HEK293 (cell line): ENCODE measurements around the gene GID8.
A peak's percentile ranks its signal among the peaks of the same experiment; 100 is the strongest.

Source experiments
- CTCF ChIA-PET: fragments of 350-600 bp; formaldehyde crosslinking; extraction: SDS; loops from one replicate; lab custom pipeline; 2021; ENCODE audit warnings: antibody characterized with exemption; lab: Yijun Ruan, JAX
- POLR2A ChIA-PET: fragments of 300-600 bp; formaldehyde crosslinking; extraction: SDS; loops from one replicate; lab custom pipeline; 2020; ENCODE audit warnings: antibody characterized with exemption, inconsistent platforms; lab: Yijun Ruan, JAX
- H3K27ac ChIP-seq: fragments of 200-500 bp; sonication (Bioruptor generic); 2 replicates; pipeline ENCODE4 v1.5.1; 2014; ENCODE audit warnings: low read depth, low read length, control low read depth, inconsistent platforms; ENCODE audit errors: extremely low read depth
- H3K36me3 ChIP-seq, 2 experiments: fragments of 200-500 bp in 1 of 2; sonication (Bioruptor generic) in 1 of 2; 1 replicate in 1 of 2; 2 replicates in 1 of 2; pipeline ENCODE4 v1.5.1; 2014 to 2017; ENCODE audit warnings: inconsistent platforms in 2 of 2, low read length in 2 of 2; ENCODE audit not compliant: control insufficient read depth in 2 of 2, insufficient read depth in 1 of 2
- H3K4me1 ChIP-seq: fragments of 200-500 bp; sonication (Bioruptor generic); 2 replicates; pipeline ENCODE4 v1.5.1; 2014; ENCODE audit warnings: mild to moderate bottlenecking, low read length, inconsistent platforms; ENCODE audit not compliant: control insufficient read depth, insufficient read depth
- H3K4me3 ChIP-seq: 2 replicates; pipeline ENCODE4 v1.5.1; 2011; ENCODE audit warnings: low read depth, mild to moderate bottlenecking, control low read depth, low read length, moderate library complexity
- H3K9me3 ChIP-seq: fragments of 200-500 bp; sonication (Bioruptor generic); 2 replicates; pipeline ENCODE4 v1.5.1; 2014; ENCODE audit warnings: low read depth, low read length, inconsistent platforms; ENCODE audit not compliant: control insufficient read depth, insufficient read depth
- ATF2 ChIP-seq: fragments of 450-650 bp; formaldehyde crosslinking; IDR thresholded peaks from 2 replicates; pipeline ENCODE4 v1.5.1; 2016; ENCODE audit warnings: missing biosample characterization, missing genetic modification characterization, low read depth
- GLIS1 ChIP-seq: fragments of 450-650 bp; formaldehyde crosslinking; IDR thresholded peaks from 2 replicates; pipeline ENCODE4 v1.5.1; 2016; ENCODE audit warnings: missing biosample characterization, missing genetic modification characterization
- GLIS2 ChIP-seq: fragments of 450-650 bp; formaldehyde crosslinking; IDR thresholded peaks from 2 replicates; pipeline ENCODE4 v1.5.1; 2016; ENCODE audit warnings: missing biosample characterization, missing genetic modification characterization
- KLF7 ChIP-seq: fragments of 450-650 bp; formaldehyde crosslinking; IDR thresholded peaks from 2 replicates; pipeline ENCODE4 v1.5.1; 2016; ENCODE audit warnings: missing biosample characterization, missing genetic modification characterization, borderline replicate concordance
- KLF8 ChIP-seq: fragments of 450-650 bp; formaldehyde crosslinking; IDR thresholded peaks from 2 replicates; pipeline ENCODE4 v1.5.1; 2016; ENCODE audit warnings: missing biosample characterization, missing genetic modification characterization
- PRDM6 ChIP-seq: fragments of 450-650 bp; formaldehyde crosslinking; IDR thresholded peaks from 2 replicates; pipeline ENCODE4 v1.5.1; 2017; ENCODE audit warnings: missing biosample characterization, missing genetic modification characterization
- REPIN1 ChIP-seq: fragments of 450-650 bp; formaldehyde crosslinking; IDR thresholded peaks from 2 replicates; pipeline ENCODE4 v1.5.1; 2017; ENCODE audit warnings: missing biosample characterization, missing genetic modification characterization, low read depth
- TCF7L2 ChIP-seq: IDR thresholded peaks from 2 replicates; pipeline ENCODE4 v1.6.1; 2011; ENCODE audit warnings: low read depth, mild to moderate bottlenecking, inconsistent platforms, low read length, moderate library complexity, borderline replicate concordance
- YY1 ChIP-seq: fragments of 450-650 bp; formaldehyde crosslinking; IDR thresholded peaks from 2 replicates; pipeline ENCODE4 v1.5.1; 2018; ENCODE audit warnings: missing biosample characterization, missing genetic modification characterization
- ZBTB17 ChIP-seq: fragments of 450-650 bp; formaldehyde crosslinking; IDR thresholded peaks from 2 replicates; pipeline ENCODE4 v1.5.1; 2016; ENCODE audit warnings: missing biosample characterization, missing genetic modification characterization
- ZBTB8A ChIP-seq: fragments of 450-650 bp; formaldehyde crosslinking; IDR thresholded peaks from 2 replicates; pipeline ENCODE4 v1.5.1; 2016; ENCODE audit warnings: missing biosample characterization, missing genetic modification characterization
- ZFHX2 ChIP-seq: fragments of 450-650 bp; formaldehyde crosslinking; conservative IDR thresholded peaks from 2 replicates; pipeline ENCODE4 v1.5.1; 2016; ENCODE audit warnings: missing biosample characterization, missing genetic modification characterization
- ZNF221 ChIP-seq: fragments of 450-650 bp; formaldehyde crosslinking; IDR thresholded peaks from 2 replicates; pipeline ENCODE4 v1.5.1; 2017; ENCODE audit warnings: missing biosample characterization, missing genetic modification characterization, borderline replicate concordance
- ZNF223 ChIP-seq: fragments of 450-650 bp; formaldehyde crosslinking; IDR thresholded peaks from 2 replicates; pipeline ENCODE4 v1.5.1; 2016; ENCODE audit warnings: missing biosample characterization, missing genetic modification characterization
- ZNF248 ChIP-seq: fragments of 450-650 bp; formaldehyde crosslinking; IDR thresholded peaks from 2 replicates; pipeline ENCODE4 v1.5.1; 2017; ENCODE audit warnings: missing biosample characterization, missing genetic modification characterization
- ZNF280D ChIP-seq: fragments of 450-650 bp; formaldehyde crosslinking; IDR thresholded peaks from 2 replicates; pipeline ENCODE4 v1.5.1; 2016; ENCODE audit warnings: missing biosample characterization, missing genetic modification characterization
- ZNF324 ChIP-seq: fragments of 450-650 bp; formaldehyde crosslinking; IDR thresholded peaks from 2 replicates; pipeline ENCODE4 v1.5.1; 2016; ENCODE audit warnings: missing biosample characterization, missing genetic modification characterization
- ZNF341 ChIP-seq: fragments of 450-650 bp; formaldehyde crosslinking; IDR thresholded peaks from 2 replicates; pipeline ENCODE4; 2016; ENCODE audit warnings: low read depth, missing biosample characterization, missing genetic modification characterization
- ZNF530 ChIP-seq: fragments of 450-650 bp; formaldehyde crosslinking; IDR thresholded peaks from 2 replicates; pipeline ENCODE4 v1.5.1; 2016; ENCODE audit warnings: low read depth, missing biosample characterization, missing genetic modification characterization
- ZNF544 ChIP-seq: fragments of 450-650 bp; formaldehyde crosslinking; IDR thresholded peaks from 2 replicates; pipeline ENCODE4 v1.5.0; 2017; ENCODE audit warnings: missing biosample characterization, missing genetic modification characterization
- ZNF600 ChIP-seq: fragments of 450-650 bp; formaldehyde crosslinking; IDR thresholded peaks from 2 replicates; pipeline ENCODE4 v1.5.1; 2016; ENCODE audit warnings: missing biosample characterization, missing genetic modification characterization
- ZNF626 ChIP-seq: fragments of 450-650 bp; sonication (Bioruptor Pico); formaldehyde crosslinking; IDR thresholded peaks from 2 replicates; pipeline ENCODE4 v1.5.1; 2018; ENCODE audit warnings: missing biosample characterization, missing genetic modification characterization, inconsistent platforms
- ZNF645 ChIP-seq: fragments of 450-650 bp; formaldehyde crosslinking; IDR thresholded peaks from 2 replicates; pipeline ENCODE4; 2016; ENCODE audit warnings: missing biosample characterization, missing genetic modification characterization
- ZNF670 ChIP-seq: fragments of 450-650 bp; formaldehyde crosslinking; IDR thresholded peaks from 2 replicates; pipeline ENCODE4 v1.5.1; 2016; ENCODE audit warnings: missing biosample characterization, missing genetic modification characterization, low read depth
- ZNF692 ChIP-seq: fragments of 450-650 bp; formaldehyde crosslinking; IDR thresholded peaks from 2 replicates; pipeline ENCODE4 v1.5.1; 2016; ENCODE audit warnings: missing biosample characterization, missing genetic modification characterization
- ZNF747 ChIP-seq: fragments of 450-650 bp; formaldehyde crosslinking; IDR thresholded peaks from 2 replicates; pipeline ENCODE4 v1.5.1; 2016; ENCODE audit warnings: missing biosample characterization, missing genetic modification characterization
- ZNF837 ChIP-seq: fragments of 450-650 bp; formaldehyde crosslinking; IDR thresholded peaks from 2 replicates; pipeline ENCODE4 v1.5.1; 2016; ENCODE audit warnings: missing biosample characterization, missing genetic modification characterization

GID8 gene

GRCh38 chr20:62953839-62954703 is 16.1 kb downstream of the GID8 start (continued):
- no peak for TF ChIP-seq ZNF544 (tag by site-specific recombination)
- TF ChIP-seq KLF7 (tag by site-specific recombination) = no peak
- TF ChIP-seq ZNF221 (tag by site-specific recombination) = no peak
- no peak for TF ChIP-seq ZNF670
- no peak for TF ChIP-seq KLF8 (tag by site-specific recombination)
- peak; percentile 75 for TF ChIP-seq ZBTB17
- no peak for TF ChIP-seq TCF7L2
- TF ChIP-seq ZNF837 = no peak
- TF ChIP-seq ZNF341 (tag by site-specific recombination) = no peak
- TF ChIP-seq ZNF248 (tag by site-specific recombination) = no peak
- TF ChIP-seq ZNF223 (tag by site-specific recombination) = no peak
- TF ChIP-seq ZNF530 (tag by site-specific recombination) = no peak
- peak; percentile 37; the same call in 1 of the 2 replicates for TF ChIP-seq GLIS1
- TF ChIP-seq ZBTB8A (tag by site-specific recombination) = peak; percentile 69
- no peak for TF ChIP-seq ZNF280D (tag by site-specific recombination)
- TF ChIP-seq ZNF324 (tag by site-specific recombination) = no peak
- no peak for TF ChIP-seq ZNF645 (tag by site-specific recombination)
- no peak for TF ChIP-seq ZNF626 (tag by site-specific recombination)
- peak; percentile 69 for TF ChIP-seq ZNF600 (tag by site-specific recombination)
- TF ChIP-seq YY1 (tag by site-specific recombination) = no peak

- TF ChIP-seq ZNF600 (tag by site-specific recombination) (peak; percentile 54), ZFHX2 (tag by site-specific recombination) (peak; percentile 50; the same call in 1 of the 2 replicates), ATF2 (tag by site-specific recombination) (no peak), GLIS2 (0 out of 2 replicates have a peak, but pooled peaks have one; percentile 6), ZNF747 (tag by site-specific recombination) (no peak), REPIN1 (tag by site-specific recombination) (no peak), PRDM6 (tag by site-specific recombination) (no peak), ZNF692 (tag by site-specific recombination) (no peak)
- Histone ChIP-seq H3K36me3 (no peaks in the 10 kb centered on the region), H3K27ac (no peak overlapping the region), H3K4me1 (no peaks in the 10 kb centered on the region), H3K4me3 (no peak overlapping the region), H3K9me3 (no peaks in the 10 kb centered on the region)
- ChIA-PET POLR2A (no interaction called here), CTCF (interaction anchor here (0.7 kb wide), 1 partner anchor 225 kb away, joined by 3 read pairs; no protein-coding TSS in a partner anchor)
Observed at GRCh38 chr20:62955519-62956386, 17.8 kb downstream of the GID8 start.
